ENCODE data around the gene ATIC.
"Not testable (repeated sequence)": the region's sequence is repeated elsewhere in the genome, so short reads cannot be mapped to it uniquely, and the experiment has no call there.

ATIC gene

GRCh38 chr2:215358891-215359575, 47.2 kb downstream of the ATIC start:
- no peak overlapping the region for H3K27ac ChIP-seq
- no peak for DNase-seq (ENCODE audit: low read depth, low spot score)

DNA sequence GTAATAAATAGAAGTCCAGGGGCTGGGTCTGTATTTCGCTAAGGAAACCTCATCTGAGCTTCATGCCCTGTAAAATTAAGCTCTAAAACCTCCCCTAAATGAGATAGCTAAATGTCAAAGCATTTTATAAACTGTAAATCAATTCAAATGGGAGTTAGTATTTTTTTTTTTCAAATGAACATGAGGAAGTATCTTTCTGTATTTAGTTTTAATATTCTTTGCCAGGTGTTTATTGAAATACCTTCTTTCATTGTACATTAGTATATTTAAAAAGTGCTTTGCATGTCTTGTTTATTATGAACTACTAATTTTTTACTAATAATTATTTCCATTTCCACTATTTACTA, 47.7 kb downstream of the ATIC start:
- no peak overlapping the region for H3K27ac ChIP-seq
- DNase-seq (ENCODE audit: low read depth, low spot score) = no peak

DNA sequence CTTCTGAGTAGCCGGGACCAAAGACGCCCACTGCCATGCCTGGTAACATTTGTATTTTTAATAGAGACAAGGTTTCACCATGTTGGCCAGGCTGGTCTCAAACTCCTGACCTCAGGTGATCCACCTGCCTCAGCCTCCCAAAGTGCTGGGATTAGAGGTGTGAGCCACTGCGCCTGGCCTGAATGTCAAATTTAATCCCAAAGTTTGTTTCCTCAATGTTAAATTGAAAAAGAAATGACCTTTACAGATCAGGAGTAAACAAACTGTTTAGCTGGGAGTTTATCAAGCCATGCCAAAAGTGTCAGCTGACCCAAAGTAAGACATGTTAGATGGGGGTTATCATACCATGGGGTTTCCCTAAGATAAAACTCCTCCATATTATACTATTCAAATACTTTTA, 48.2 kb downstream of the ATIC start:
- not testable (repeated sequence) for H3K27ac ChIP-seq; DNase-seq (ENCODE audit: low read depth, low spot score)

GRCh38 chr2:215360596-215360995, 48.7 kb downstream of the ATIC start:
- no peak overlapping the region for H3K27ac ChIP-seq
- no peak for DNase-seq (ENCODE audit: low read depth, low spot score)

GRCh38 chr2:215361211-215361875, 49.5 kb downstream of the ATIC start:
- no peak for DNase-seq (ENCODE audit: low read depth, low spot score)
- no peak overlapping the region for H3K27ac ChIP-seq

DNA sequence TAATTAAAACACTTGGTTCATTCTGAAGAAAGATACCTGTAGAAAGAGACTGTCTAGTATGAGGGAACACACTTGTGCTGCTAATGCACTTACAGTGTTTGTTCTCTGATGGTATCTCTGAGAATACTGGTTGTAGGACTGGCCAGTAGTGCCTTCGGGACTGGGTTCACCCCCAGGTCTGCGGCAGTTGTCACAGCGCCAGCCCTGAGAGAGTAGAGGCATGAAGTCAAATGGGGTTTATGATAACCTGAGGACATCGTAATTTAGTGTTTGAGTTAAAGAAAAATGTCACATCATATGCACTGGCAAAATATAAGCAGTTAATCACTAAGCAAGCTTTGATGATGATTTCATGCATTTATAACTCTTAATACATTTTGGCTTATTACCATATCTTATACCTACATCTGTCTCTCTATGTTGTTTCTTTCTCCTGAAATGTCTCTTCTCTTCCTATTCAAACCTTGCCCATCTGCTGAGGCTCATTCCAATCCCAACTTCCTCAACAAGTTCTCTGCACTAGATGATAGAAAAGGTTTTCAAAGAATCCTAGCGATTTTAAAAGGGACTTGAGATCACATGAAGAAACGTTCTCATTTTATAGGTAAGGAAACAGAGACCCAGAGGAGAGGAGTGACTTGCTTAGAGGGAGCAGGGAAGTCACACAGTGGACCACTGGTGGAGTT, 50.2 kb downstream of the ATIC start:
- no peak overlapping the region for H3K27ac ChIP-seq

GRCh38 chr2:215362562-215362904, 50.7 kb downstream of the ATIC start:
- H3K27ac ChIP-seq = no peak overlapping the region
- no peak for DNase-seq (ENCODE audit: low read depth, low spot score)

More for the DNA sequence above, 50.2 kb downstream of the ATIC start:
- DNase-seq (ENCODE audit: low read depth, low spot score) = no peak

DNA sequence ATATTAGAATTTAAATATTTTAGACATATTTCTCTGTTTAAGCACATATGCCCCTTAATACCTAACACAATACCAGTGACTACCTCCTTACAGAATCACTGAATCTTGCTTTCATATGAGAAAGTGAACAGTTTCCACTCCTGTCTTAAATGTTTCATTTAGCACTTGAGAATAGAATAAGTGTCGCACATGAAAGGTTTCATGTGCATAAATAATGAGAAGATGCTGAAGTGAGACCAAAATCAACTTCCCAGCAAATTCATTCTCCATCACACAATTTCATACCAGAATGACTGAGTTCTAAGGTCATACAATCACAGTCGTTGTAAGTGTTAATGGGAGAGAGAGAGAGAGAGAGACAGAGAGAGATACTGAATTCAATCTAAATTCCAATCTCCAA, 51.2 kb downstream of the ATIC start:
- no peak overlapping the region for H3K27ac ChIP-seq
- no peak for DNase-seq (ENCODE audit: low read depth, low spot score)

GRCh38 chr2:215363461-215364156, 51.8 kb downstream of the ATIC start:
- no peak for DNase-seq (ENCODE audit: low read depth, low spot score)
- H3K27ac ChIP-seq = no peak overlapping the region

- H3K27ac ChIP-seq = no peak overlapping the region
- DNase-seq (ENCODE audit: low read depth, low spot score) = no peak
Measured at GRCh38 chr2:215364157-215365155, 52.6 kb downstream of the ATIC start.

- H3K27ac ChIP-seq = no peak overlapping the region
Measured at GRCh38 chr2:215365184-215365658, 53.4 kb downstream of the ATIC start.

GRCh38 chr2:215366440-215367032, 54.7 kb downstream of the ATIC start:
- no peak for DNase-seq (ENCODE audit: low read depth, low spot score)
- H3K27ac ChIP-seq = no peak overlapping the region

More at GRCh38 chr2:215365184-215365658, 53.4 kb downstream of the ATIC start:
- no peak for DNase-seq (ENCODE audit: low read depth, low spot score)

DNA sequence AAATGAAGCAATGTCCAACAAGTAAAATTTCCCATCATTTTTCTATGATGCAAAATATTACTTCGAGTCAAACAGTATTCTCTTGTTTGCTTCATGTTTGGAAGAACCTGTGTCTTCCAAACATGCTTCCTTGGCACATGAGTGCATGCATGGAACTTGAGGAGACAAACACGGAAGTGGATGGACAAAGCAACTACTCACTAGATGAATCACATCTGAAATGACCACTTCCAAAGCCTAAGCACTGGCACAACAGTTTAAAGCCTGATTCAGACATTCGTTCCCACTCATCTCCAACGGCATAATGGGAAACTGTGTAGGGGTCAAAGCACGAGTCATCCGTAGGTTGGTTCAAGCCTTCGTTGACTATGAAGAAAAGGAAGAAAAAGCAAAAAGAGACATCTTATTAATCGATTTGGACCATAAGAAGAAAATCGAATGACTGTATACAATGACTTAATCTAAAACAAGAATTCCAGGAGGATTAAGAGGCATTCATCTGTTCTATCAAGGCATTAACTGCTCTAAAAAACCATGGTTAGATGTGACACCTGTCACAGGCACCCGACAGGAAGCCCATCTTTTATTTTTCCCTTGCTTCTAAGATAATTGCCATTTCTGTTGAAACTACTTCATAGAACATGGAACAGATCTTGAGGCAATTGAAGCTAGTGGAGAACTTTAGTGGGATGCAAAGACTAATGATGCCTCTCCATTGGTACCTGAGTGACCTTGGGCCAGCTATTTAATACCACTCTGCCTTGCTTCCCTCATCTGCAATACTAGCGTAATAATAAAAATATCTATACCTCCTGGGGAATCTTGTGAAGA, 56.0 kb downstream of the ATIC start:
- no peak overlapping the region for H3K27ac ChIP-seq
- no peak for DNase-seq (ENCODE audit: low read depth, low spot score)

GRCh38 chr2:215368493-215368809, 56.6 kb downstream of the ATIC start:
- H3K27ac ChIP-seq = no peak overlapping the region
- DNase-seq (ENCODE audit: low read depth, low spot score) = no peak

GRCh38 chr2:215369181-215369760, 57.4 kb downstream of the ATIC start:
- H3K27ac ChIP-seq = no peak overlapping the region
- no peak for DNase-seq (ENCODE audit: low read depth, low spot score)

DNA sequence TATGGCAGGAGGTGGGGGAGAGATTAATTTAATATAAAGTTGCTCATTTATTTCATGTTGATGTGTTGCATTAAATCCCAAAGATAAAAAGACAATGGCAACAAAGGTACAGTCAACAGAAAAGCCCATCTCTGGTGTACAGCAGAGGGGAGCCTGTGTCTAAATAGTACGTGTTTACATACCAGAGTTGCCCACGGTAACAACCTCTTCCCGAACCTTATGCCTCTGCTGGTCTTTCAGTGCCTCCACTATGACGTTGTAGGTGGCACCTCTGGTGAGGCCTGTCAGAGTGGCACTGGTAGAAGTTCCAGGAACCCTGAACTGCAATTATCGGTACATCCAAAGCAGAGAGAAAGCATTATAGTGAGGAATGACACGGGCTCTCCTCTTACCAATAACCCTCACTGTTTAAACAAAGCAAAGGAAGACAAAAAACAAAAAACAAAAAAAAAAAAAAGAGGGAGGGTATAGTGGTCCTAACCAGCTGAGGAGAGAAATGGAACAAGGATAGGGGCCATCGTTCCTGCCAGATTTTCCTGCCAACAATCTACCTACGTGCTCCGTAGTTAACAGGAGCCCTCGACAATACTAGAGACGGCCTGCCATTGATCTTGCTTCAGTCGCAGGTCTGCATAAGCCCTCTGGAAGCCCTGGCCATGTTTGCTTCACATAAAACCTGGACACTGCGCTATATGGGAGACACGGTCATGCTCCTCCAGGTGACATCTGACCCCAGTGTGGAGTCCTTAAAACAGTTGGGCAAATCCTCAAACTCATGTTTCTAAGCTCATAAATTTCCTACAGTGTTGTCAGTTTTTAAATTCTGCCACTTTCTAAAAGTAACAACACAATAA, 58.5 kb downstream of the ATIC start:
- H3K27ac ChIP-seq = no peak overlapping the region

More for the DNA sequence above, 58.5 kb downstream of the ATIC start:
- no peak for DNase-seq (ENCODE audit: low read depth, low spot score)
